SK-N-MC (cell line): ENCODE results near the gene INCENP.

Experiments used
- EZH2 ChIP-seq: fragments of 200-600 bp; sonication (generic); IDR thresholded peaks from one replicate; pipeline ENCODE4 v1.6.1; 2017; ENCODE audit warnings: antibody characterized with exemption
- FOXP2 ChIP-seq: optimal IDR thresholded peaks from 2 replicates; pipeline ENCODE3; 2011; ENCODE audit warnings: mild to moderate bottlenecking, moderate library complexity; ENCODE audit not compliant: insufficient read depth; ENCODE audit errors: extremely low read length, control extremely low read depth
- POLR2AphosphoS5 ChIP-seq: IDR thresholded peaks from 2 replicates; pipeline ENCODE4 v1.6.1; 2012; ENCODE audit warnings: mild to moderate bottlenecking, low read depth, low read length, borderline replicate concordance

DNA sequence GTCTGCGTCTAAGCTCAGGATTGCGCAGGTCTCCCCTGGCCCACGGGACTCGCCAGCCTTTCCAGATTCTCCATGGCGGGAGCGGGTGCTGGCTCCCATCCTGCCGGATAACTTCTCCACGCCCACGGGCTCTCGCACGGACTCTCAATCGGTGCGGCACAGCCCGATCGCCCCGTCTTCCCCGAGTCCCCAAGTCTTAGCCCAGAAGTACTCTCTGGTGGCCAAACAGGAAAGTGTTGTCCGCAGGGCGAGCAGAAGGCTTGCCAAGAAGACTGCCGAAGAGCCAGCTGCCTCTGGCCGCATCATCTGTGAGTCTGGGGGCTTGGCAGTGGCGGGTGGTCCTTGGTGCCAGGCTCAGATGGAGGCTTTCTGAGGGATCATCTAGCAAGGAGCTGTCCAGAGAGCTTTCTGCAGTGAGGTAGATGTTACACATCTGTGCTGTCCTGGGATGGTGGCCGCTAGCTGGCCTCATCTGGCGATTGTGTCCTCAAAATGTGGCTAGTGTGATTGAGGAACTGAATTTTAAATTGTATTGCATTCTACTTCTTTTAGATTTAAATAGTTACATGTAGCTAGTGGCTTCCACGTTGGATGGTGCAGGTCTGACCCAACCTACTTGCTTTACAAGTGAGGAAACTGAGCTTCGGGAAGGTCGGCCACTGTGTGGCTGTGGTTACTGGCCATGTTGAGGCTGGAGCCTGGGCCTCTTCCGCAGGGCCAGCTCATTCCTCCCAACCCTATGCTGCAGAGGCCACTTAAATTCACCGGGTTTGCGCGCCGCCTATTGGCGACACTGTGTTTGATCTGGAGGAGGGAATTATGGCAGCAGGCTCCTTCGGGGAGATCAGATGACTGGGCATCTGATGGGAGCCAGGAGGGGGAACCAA, 6.7 kb downstream of the INCENP start:
- no peak for TF ChIP-seq EZH2
- no peak for TF ChIP-seq POLR2AphosphoS5
- TF ChIP-seq FOXP2, result no peak
